Islet of Langerhans (tissue), 1 donor: ENCODE data around the gene VMA21.

ENCODE experiments used
- FAIRE-seq: peaks from one replicate; lab custom pipeline; 2011; peaks lifted over from hg19 to GRCh38; lab: Jason Lieb, UNC

The VMA21 gene

GRCh38 chrX:151396825-151397740 lies at the start of gene VMA21:
Gene VMA21, plus strand, starts transcription at chrX:151397206. Its CDS starts 103 bp downstream, at chrX:151397309.
- no peak for FAIRE-seq

GRCh38 chrX:151359341-151359740 lies 37.7 kb upstream of the VMA21 start:
- FAIRE-seq: no peak

- FAIRE-seq: no peak
These were observed 36.8 kb upstream of the VMA21 start for GRCh38 chrX:151359931-151360871.

- no peak for FAIRE-seq
These were observed 33.7 kb upstream of the VMA21 start for GRCh38 chrX:151363316-151363715.

GRCh38 chrX:151365579-151365978 lies 31.4 kb upstream of the VMA21 start:
- no peak for FAIRE-seq

GRCh38 chrX:151370906-151371305 lies 26.1 kb upstream of the VMA21 start:
- no peak for FAIRE-seq

GRCh38 chrX:151384807-151385206 lies 12.2 kb upstream of the VMA21 start:
- no peak for FAIRE-seq

GRCh38 chrX:151386838-151387459 lies 10.1 kb upstream of the VMA21 start:
- FAIRE-seq: no peak

GRCh38 chrX:151391722-151392121 lies 5.3 kb upstream of the VMA21 start:
- no peak for FAIRE-seq

- no peak for FAIRE-seq
These were observed 3.5 kb upstream of the VMA21 start for GRCh38 chrX:151393514-151393913.

GRCh38 chrX:151396042-151396824 lies 773 bp upstream of the VMA21 start:
- FAIRE-seq: peak; percentile 83

GRCh38 chrX:151397741-151398070 lies 700 bp downstream of the VMA21 start:
- FAIRE-seq: no peak

- no peak for FAIRE-seq
These were observed 1.3 kb downstream of the VMA21 start for GRCh38 chrX:151398346-151398745.

- no peak for FAIRE-seq
These were observed 5.8 kb downstream of the VMA21 start for GRCh38 chrX:151402719-151403390.

- FAIRE-seq: peak; percentile 55
These were observed 19.6 kb downstream of the VMA21 start for GRCh38 chrX:151416579-151416978.

- FAIRE-seq: no peak
These were observed 22.8 kb downstream of the VMA21 start for GRCh38 chrX:151419782-151420181.

GRCh38 chrX:151424505-151424904 lies 27.5 kb downstream of the VMA21 start:
- no peak for FAIRE-seq

- no peak for FAIRE-seq
These were observed 51.5 kb downstream of the VMA21 start for GRCh38 chrX:151448509-151448908.

GRCh38 chrX:151458824-151459223 lies 61.8 kb downstream of the VMA21 start:
- FAIRE-seq: no peak
